ENCODE data around the gene DCTN3.

DNA sequence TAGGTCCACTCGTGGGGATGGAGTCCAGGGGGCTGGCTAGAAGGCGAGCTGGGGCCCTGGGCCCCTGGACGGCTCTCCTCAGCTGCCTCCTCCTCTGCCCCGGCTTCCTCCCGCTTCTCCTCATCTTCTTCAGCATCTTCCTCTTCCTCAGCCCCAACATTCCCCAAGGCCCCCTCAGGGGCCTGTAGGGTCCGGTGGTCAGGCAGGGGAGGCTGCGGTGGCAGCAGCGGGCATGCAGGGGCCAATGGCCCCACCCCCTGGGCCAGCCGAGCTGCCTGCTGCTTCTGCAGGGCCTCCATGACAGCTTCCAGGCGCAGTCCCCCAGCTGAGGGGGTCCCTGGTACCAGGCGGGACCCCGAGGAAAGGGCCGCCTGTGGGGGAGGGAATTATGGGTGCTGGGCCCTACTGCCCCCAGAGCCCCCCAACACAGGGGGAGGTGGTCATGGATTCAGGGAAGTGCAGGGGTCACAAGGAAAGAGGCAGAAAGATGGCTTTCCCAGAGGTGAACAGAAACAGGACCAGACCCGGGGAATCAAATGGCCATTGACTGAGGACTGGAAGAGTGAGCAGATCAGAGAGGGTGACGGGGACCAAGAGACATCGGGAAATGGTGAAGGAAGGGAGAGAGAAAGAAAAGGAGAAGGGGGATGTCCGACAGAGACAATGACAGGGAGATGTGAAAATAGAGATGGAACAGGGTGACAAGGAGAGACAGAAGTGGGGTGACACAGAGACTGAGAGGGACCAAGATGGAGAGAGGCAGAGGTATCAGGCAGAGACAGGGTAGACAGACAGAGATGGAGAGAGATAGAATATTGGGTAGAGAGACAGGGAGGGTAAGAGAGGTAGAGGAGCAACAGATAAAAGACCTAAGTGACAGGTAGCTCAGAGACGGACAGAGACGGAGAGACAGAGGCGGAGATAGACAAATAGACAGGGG, 7.7 kb upstream of the DCTN3 start:
- TF ChIP-seq GATA2 (IDR thresholded peaks at IDR 0.05; ENCODE audit: low read depth, low read length) (no peak), GATA3 (IDR thresholded peaks at IDR 0.05; ENCODE audit: low read depth, low read length) (no peak)
